CD14-positive monocyte (primary cell): ENCODE measurements around the gene BCAP29. TPM values are rescaled to one million over a fixed set of nuclear protein-coding genes. Genes with fewer than 3 reads are reported as not detected.

Experiments
- DNase-seq, 3 donors: peaks; one replicate each; pipeline ENCODE4 v3.0.0-alpha.2; 2011 to 2022
- H2AFZ ChIP-seq: 2 replicates; pipeline ENCODE4 v1.6.0; 2012; ENCODE audit warnings: mild to moderate bottlenecking, low read depth, low read length, inconsistent platforms; ENCODE audit not compliant: insufficient read depth, poor library complexity, severe bottlenecking
- H3K27ac ChIP-seq, 2 donors: 1 replicate in 1 of 2; 2 replicates in 1 of 2; pipeline ENCODE4 v1.5.1; 2012 to 2013; ENCODE audit warnings: low read length in 2 of 2, control low read depth in 1 of 2, inconsistent platforms in 1 of 2, low read depth in 1 of 2, mild to moderate bottlenecking in 1 of 2
- H3K27me3 ChIP-seq, 2 donors: one replicate each; pipeline versions ENCODE4 v1.6.0 to v1.6.1; 2011 to 2013; ENCODE audit warnings: low read length in 2 of 2; ENCODE audit not compliant: control insufficient read depth in 2 of 2, insufficient read depth in 2 of 2
- H3K36me3 ChIP-seq, 2 donors: replicated peaks in 1 of 2; 1 replicate in 1 of 2; 2 replicates in 1 of 2; pipeline versions ENCODE4 v1.5.1 to v1.6.1; 2012 to 2013; ENCODE audit warnings: low read length in 2 of 2, control low read depth in 1 of 2, inconsistent platforms in 1 of 2, mild to moderate bottlenecking in 1 of 2; ENCODE audit not compliant: insufficient read depth in 2 of 2, control insufficient read depth in 1 of 2
- H3K4me1 ChIP-seq, 2 donors: 1 replicate in 1 of 2; 2 replicates in 1 of 2; pipeline versions ENCODE4 v1.5.1 to v1.6.1; 2012 to 2013; ENCODE audit warnings: low read length in 2 of 2, control low read depth in 1 of 2, inconsistent platforms in 1 of 2, mild to moderate bottlenecking in 1 of 2, moderate library complexity in 1 of 2; ENCODE audit not compliant: insufficient read depth in 2 of 2, control insufficient read depth in 1 of 2
- H3K4me2 ChIP-seq: replicated peaks from 2 replicates; pipeline ENCODE3; 2012; ENCODE audit warnings: low read length, moderate library complexity, mild to moderate bottlenecking; ENCODE audit not compliant: poor library complexity, severe bottlenecking; ENCODE audit errors: extremely low read depth
- H3K4me3 ChIP-seq, 3 experiments: fragments of 200-600 bp in 1 of 3; sonication (generic) in 1 of 3; replicated peaks in 1 of 3; 1 replicate in 2 of 3; 2 replicates in 1 of 3; pipeline ENCODE4 v1.5.1; 2011 to 2013; ENCODE audit warnings: low read length in 3 of 3, mild to moderate bottlenecking in 3 of 3, control low read depth in 2 of 3, low read depth in 2 of 3, inconsistent platforms in 1 of 3, moderate library complexity in 1 of 3
- H3K79me2 ChIP-seq: 2 replicates; pipeline ENCODE4 v1.6.0; 2012; ENCODE audit warnings: mild to moderate bottlenecking, control low read depth, inconsistent platforms, low read length, moderate library complexity; ENCODE audit not compliant: insufficient read depth
- H3K9ac ChIP-seq: 2 replicates; pipeline ENCODE4 v1.6.0; 2017; ENCODE audit warnings: low read length, mild to moderate bottlenecking; ENCODE audit not compliant: insufficient read depth, poor library complexity, severe bottlenecking
- H3K9me3 ChIP-seq, 2 donors: replicated peaks in 1 of 2; 1 replicate in 1 of 2; 2 replicates in 1 of 2; pipeline versions ENCODE4 v1.5.1 to v1.6.1; 2012 to 2013; ENCODE audit warnings: low read length in 2 of 2, control low read depth in 1 of 2; ENCODE audit not compliant: control insufficient read depth in 1 of 2, insufficient read depth in 1 of 2
- H4K20me1 ChIP-seq: 2 replicates; pipeline ENCODE4 v1.6.0; 2012; ENCODE audit warnings: mild to moderate bottlenecking, low read length, control low read depth, moderate library complexity; ENCODE audit not compliant: insufficient read depth
- H3K27ac Mint-ChIP-seq, 7 donors: one replicate each; pipeline ENCODE4 v1.8.0; 2020; ENCODE audit warnings: mild to moderate bottlenecking in 7 of 7, mixed read lengths in 7 of 7, moderate library complexity in 6 of 7, inconsistent platforms in 2 of 7
- H3K27me3 Mint-ChIP-seq, 3 donors: one replicate each; pipeline ENCODE4 v1.8.0; 2021 to 2022; ENCODE audit warnings: low read depth in 3 of 3, mild to moderate bottlenecking in 3 of 3, mixed read lengths in 3 of 3, moderate library complexity in 3 of 3, inconsistent platforms in 1 of 3
- H3K36me3 Mint-ChIP-seq, 2 donors: one replicate each; pipeline ENCODE4 v1.8.0; 2020; ENCODE audit warnings: mixed read lengths in 2 of 2, inconsistent platforms in 1 of 2, mild to moderate bottlenecking in 1 of 2
- H3K4me1 Mint-ChIP-seq: one replicate; pipeline ENCODE4 v1.8.0; 2020; ENCODE audit warnings: mild to moderate bottlenecking, mixed read lengths
- H3K4me3 Mint-ChIP-seq, 2 donors: one replicate each; pipeline ENCODE4 v1.8.0; 2020; ENCODE audit warnings: mild to moderate bottlenecking in 2 of 2, mixed read lengths in 2 of 2, moderate library complexity in 1 of 2
- H3K9me3 Mint-ChIP-seq, 7 donors: one replicate each; pipeline ENCODE4 v1.8.0; 2020 to 2022; ENCODE audit warnings: mixed read lengths in 7 of 7, mild to moderate bottlenecking in 6 of 7, moderate library complexity in 6 of 7, inconsistent platforms in 2 of 7
- WGBS: methylation state at CpG from one replicate; pipeline ENCODE4 v1.1.5; 2013; ENCODE audit warnings: missing lambda C conversion rate; ENCODE audit not compliant: insufficient coverage; 5-methylcytosine and 5-hydroxymethylcytosine counted together
- intact Hi-C, 2 donors: fragments of 100-400 bp; cut with micrococcal nuclease; formaldehyde crosslinking; loops; one replicate each; pipeline versions ENCODE4 v1.15.0 to v1.15.1; 2023
- polyA plus RNA-seq, 3 donors: library from polyadenylated mRNA; depleted of rRNA in 1 of 3; unstranded in 2 of 3; stranded (reverse) in 1 of 3; fragments of 300-500 nt in 2 of 3; fragments of >200 nt in 1 of 3; fragmentation: Illumina TruSeq in 2 of 3; gene quantifications; 1 replicate in 2 of 3; 2 replicates in 1 of 3; pipeline ENCODE4 v1.2.3, GENCODE V29; 2012 to 2021
- TF ChIP-seq, protein P1 (sequence below): fragments of 200-600 bp; IDR thresholded peaks from one replicate; pipeline ENCODE4 v1.8.0; 2022; ENCODE audit warnings: antibody characterized with exemption, mild to moderate bottlenecking

Gene BCAP29
- polyA plus RNA-seq, 3 donors, result 35.2 to 76.0 (median 58.8) TPM

GRCh38 chr7:107570298-107570697 lies 9.7 kb upstream of the BCAP29 start:
- H3K36me3 ChIP-seq, result peaks cover 19 to 38% of the 10 kb centered on the region in 2 donors
- H3K27ac ChIP-seq, result no peak overlapping the region
- no CpG with 5 or more reads among the region's 2 CpGs for WGBS
- H3K4me1 ChIP-seq, result no peaks in the 10 kb centered on the region
- intact Hi-C loops, result no loop called here
- Mint-ChIP-seq H3K4me3 (no peak overlapping the region), H3K27ac (peak overlapping the region in 1 of 7 donors; percentile 38), H3K27me3 (no peaks in the 10 kb centered on the region), H3K9me3 (no peaks in the 10 kb centered on the region), H3K36me3 (peaks cover 20 to 29% of the 10 kb centered on the region in 2 donors), H3K4me1 (no peaks in the 10 kb centered on the region)
- TF ChIP-seq, protein P1, sequence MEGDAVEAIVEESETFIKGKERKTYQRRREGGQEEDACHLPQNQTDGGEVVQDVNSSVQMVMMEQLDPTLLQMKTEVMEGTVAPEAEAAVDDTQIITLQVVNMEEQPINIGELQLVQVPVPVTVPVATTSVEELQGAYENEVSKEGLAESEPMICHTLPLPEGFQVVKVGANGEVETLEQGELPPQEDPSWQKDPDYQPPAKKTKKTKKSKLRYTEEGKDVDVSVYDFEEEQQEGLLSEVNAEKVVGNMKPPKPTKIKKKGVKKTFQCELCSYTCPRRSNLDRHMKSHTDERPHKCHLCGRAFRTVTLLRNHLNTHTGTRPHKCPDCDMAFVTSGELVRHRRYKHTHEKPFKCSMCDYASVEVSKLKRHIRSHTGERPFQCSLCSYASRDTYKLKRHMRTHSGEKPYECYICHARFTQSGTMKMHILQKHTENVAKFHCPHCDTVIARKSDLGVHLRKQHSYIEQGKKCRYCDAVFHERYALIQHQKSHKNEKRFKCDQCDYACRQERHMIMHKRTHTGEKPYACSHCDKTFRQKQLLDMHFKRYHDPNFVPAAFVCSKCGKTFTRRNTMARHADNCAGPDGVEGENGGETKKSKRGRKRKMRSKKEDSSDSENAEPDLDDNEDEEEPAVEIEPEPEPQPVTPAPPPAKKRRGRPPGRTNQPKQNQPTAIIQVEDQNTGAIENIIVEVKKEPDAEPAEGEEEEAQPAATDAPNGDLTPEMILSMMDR, result no peak
- DNase-seq, result no peak
- no peak overlapping the region for H3K9ac ChIP-seq
- no peak overlapping the region for H2AFZ ChIP-seq
- H3K4me2 ChIP-seq, result no peak overlapping the region
- H3K9me3 ChIP-seq, result no peaks in the 10 kb centered on the region
- H3K4me3 ChIP-seq, result no peak overlapping the region
- no peaks in the 10 kb centered on the region for H3K27me3 ChIP-seq
- no peaks in the 10 kb centered on the region for H3K79me2 ChIP-seq
- H4K20me1 ChIP-seq, result no peaks in the 10 kb centered on the region

GRCh38 chr7:107573537-107573936 lies 6.5 kb upstream of the BCAP29 start:
- TF ChIP-seq, protein P1, result no peak
- Histone ChIP-seq H3K79me2 (no peaks in the 10 kb centered on the region), H3K36me3 (peaks cover 22 to 51% of the 10 kb centered on the region in 2 donors), H2AFZ (no peak overlapping the region), H3K27ac (no peak overlapping the region), H3K4me3 (no peak overlapping the region), H3K9me3 (no peaks in the 10 kb centered on the region), H4K20me1 (no peaks in the 10 kb centered on the region), H3K9ac (no peak overlapping the region), H3K27me3 (no peaks in the 10 kb centered on the region), H3K4me1 (no peaks in the 10 kb centered on the region), H3K4me2 (no peak overlapping the region)
- no peaks in the 10 kb centered on the region for H3K4me1 Mint-ChIP-seq
- WGBS, result 92% methylated on average over 4 of the region's 4 CpGs
- no peak for DNase-seq
- H3K27me3 Mint-ChIP-seq, result no peaks in the 10 kb centered on the region
- H3K4me3 Mint-ChIP-seq, result no peak overlapping the region
- intact Hi-C loops, result no loop called here
- H3K9me3 Mint-ChIP-seq, result no peaks in the 10 kb centered on the region
- peaks cover 27 to 31% of the 10 kb centered on the region in 2 donors for H3K36me3 Mint-ChIP-seq
- H3K27ac Mint-ChIP-seq, result no peak overlapping the region
